HG02870 (cell line): Measurements from ENCODE around the gene FAM24A.

Source experiments
- ATAC-seq: cut with Tn5 transposase; IDR thresholded peaks from one replicate; pipeline ENCODE4 v1.9.1; 2021; ENCODE audit warnings: mild to moderate bottlenecking, moderate library complexity; ENCODE audit not compliant: unreplicated experiment

FAM24A gene

GRCh38 chr10:122930140-122930539 lies 19.7 kb downstream of the FAM24A start:
- ATAC-seq = no peak

GRCh38 chr10:122931088-122931906 lies 20.9 kb downstream of the FAM24A start:
- no peak for ATAC-seq

- no peak for ATAC-seq
These were observed 28.9 kb downstream of the FAM24A start for GRCh38 chr10:122939133-122939855.

GRCh38 chr10:122939856-122940543 lies 29.6 kb downstream of the FAM24A start:
- no peak for ATAC-seq

- no peak for ATAC-seq
These were observed 38.9 kb downstream of the FAM24A start for GRCh38 chr10:122949296-122949695.

GRCh38 chr10:122953902-122954730 lies 43.7 kb downstream of the FAM24A start, which contains the start of gene C10orf88:
C10orf88 (minus strand) TSS chr10:122954227; CDS start chr10:122954178, 49 bp downstream.
- peak; percentile 98 for ATAC-seq

GRCh38 chr10:122954731-122955050 lies 44.3 kb downstream of the FAM24A start:
- no peak for ATAC-seq

- ATAC-seq = no peak
These were observed 45.5 kb downstream of the FAM24A start for GRCh38 chr10:122955892-122956291.

GRCh38 chr10:122957474-122957873 lies 47.1 kb downstream of the FAM24A start:
- no peak for ATAC-seq

- no peak for ATAC-seq
These were observed 52.0 kb downstream of the FAM24A start for GRCh38 chr10:122962405-122962804.
